Esophagus squamous epithelium (tissue), 5 donors: Measurements from ENCODE around the gene TIMM22. TPM values are rescaled to one million over a fixed set of nuclear protein-coding genes. Genes with fewer than 3 reads are reported as not detected.
"Not testable (repeated sequence)": the region's sequence is repeated elsewhere in the genome, so short reads cannot be mapped to it uniquely, and the experiment has no call there.

Source experiments
- DNase-seq: peaks from one replicate; lab custom pipeline; 2025; lab: John Stamatoyannopoulos, UW
- H3K27ac ChIP-seq, 4 donors: fragments of 200-600 bp; sonication (generic); one replicate each; pipeline ENCODE4 v1.5.1; 2016 to 2019; ENCODE audit warnings: mild to moderate bottlenecking in 1 of 4
- H3K27me3 ChIP-seq, 4 donors: fragments of 200-600 bp; sonication (generic); 1 replicate in 3 of 4; 2 replicates in 1 of 4; pipeline versions ENCODE4 v1.5.1 to v1.6.0; 2017 to 2021; ENCODE audit warnings: antibody characterized with exemption in 1 of 4
- H3K36me3 ChIP-seq, 3 donors: fragments of 200-600 bp; sonication (generic); one replicate each; pipeline ENCODE4 v1.5.1; 2016 to 2019
- H3K4me1 ChIP-seq, 3 donors: fragments of 200-600 bp; sonication (generic); one replicate each; pipeline ENCODE4 v1.5.1; 2017 to 2019
- H3K4me3 ChIP-seq, 4 donors: fragments of 200-600 bp; sonication (generic); 1 replicate in 3 of 4; 2 replicates in 1 of 4; pipeline ENCODE4 v1.5.1; 2016 to 2019; ENCODE audit warnings: mild to moderate bottlenecking in 2 of 4, moderate library complexity in 1 of 4
- H3K9me3 ChIP-seq, 3 donors: fragments of 200-600 bp; sonication (generic); one replicate each; pipeline ENCODE4 v1.5.1; 2016 to 2019
- POLR2A ChIP-seq, 4 donors: fragments of 450-650 bp; IDR thresholded peaks; one replicate each; pipeline ENCODE4 v1.6.1; 2017; ENCODE audit warnings: antibody characterized with exemption in 4 of 4, mild to moderate bottlenecking in 4 of 4, moderate library complexity in 3 of 4
- WGBS, 2 donors: methylation state at CpG; one replicate each; pipeline ENCODE4 v1.1.5; 2018; 5-methylcytosine and 5-hydroxymethylcytosine counted together
- intact Hi-C: fragments of 100-400 bp; cut with DNase I; formaldehyde crosslinking; loops from one replicate; pipeline ENCODE4 v1.15.0; 2022
- total RNA-seq, 4 donors: library from RNA; depleted of rRNA; stranded (reverse); fragments of >200 nt; gene quantifications; one replicate each; pipeline ENCODE4 v1.1.0, GENCODE V29; 2016
- TF ChIP-seq, protein P1 (sequence below), 6 experiments: fragments of 450-650 bp in 4 of 6; fragments of 200-600 bp in 2 of 6; sonication (generic) in 2 of 6; IDR thresholded peaks; one replicate each; pipeline ENCODE4 v1.5.1; 2016 to 2019; ENCODE audit warnings: antibody characterized with exemption in 6 of 6, mild to moderate bottlenecking in 4 of 6, moderate library complexity in 4 of 6
- donor health status: DM: yes; HTN: yes; CAD: no.

TIMM22 gene
- total RNA-seq = 10 to 100 TPM in 3 of 4 donors, 1 to 10 TPM in 1; 7.7 to 18.5 (median 11.8) TPM

DNA sequence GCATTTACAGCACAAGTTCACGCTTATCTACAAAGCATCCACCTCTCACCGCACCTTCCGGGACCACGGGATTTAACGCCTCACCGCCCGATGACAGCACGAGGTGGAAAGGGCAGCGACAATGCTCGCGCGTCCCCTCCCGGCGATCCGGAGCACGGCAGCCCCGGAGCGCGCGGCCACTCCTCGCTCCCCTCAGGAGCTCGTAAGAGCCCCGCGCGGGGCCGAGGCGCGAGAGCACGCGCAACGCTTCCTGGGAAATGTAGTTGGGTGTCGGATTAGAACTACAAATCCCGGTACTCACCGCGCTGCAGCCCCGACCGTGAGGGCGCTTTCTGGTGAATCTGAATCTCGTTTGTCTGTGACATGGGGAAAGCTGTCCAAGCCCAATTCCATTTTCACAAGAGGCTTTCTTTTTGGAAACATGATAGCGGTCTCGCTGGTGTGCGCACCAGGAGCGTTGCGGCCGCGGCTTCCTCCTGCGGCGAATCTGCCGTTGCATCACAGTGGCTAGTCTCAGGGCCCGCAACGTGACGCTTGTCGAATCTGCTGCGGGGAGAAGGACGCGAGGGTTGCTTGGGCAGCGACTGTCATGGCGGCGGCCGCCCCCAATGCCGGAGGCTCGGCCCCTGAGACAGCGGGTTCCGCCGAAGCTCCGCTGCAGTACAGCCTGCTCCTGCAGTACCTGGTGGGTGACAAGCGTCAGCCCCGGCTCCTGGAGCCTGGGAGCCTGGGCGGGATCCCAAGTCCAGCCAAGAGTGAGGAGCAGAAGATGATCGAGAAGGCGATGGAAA is at the start of gene TIMM22:
TSS of gene TIMM22 (plus strand) at position 576 of the 791 bp plus-strand sequence. CDS start at position 590, 14 bp downstream.
- peak; percentile 67 for DNase-seq
- peak within 1 kb of the TSS; percentile 87 to 94 (median 92) for H3K27ac ChIP-seq
- H3K4me1 ChIP-seq = peaks cover 16 to 51% (median 29%) of the 10 kb centered on the region in 3 donors
- TF ChIP-seq, protein P1, sequence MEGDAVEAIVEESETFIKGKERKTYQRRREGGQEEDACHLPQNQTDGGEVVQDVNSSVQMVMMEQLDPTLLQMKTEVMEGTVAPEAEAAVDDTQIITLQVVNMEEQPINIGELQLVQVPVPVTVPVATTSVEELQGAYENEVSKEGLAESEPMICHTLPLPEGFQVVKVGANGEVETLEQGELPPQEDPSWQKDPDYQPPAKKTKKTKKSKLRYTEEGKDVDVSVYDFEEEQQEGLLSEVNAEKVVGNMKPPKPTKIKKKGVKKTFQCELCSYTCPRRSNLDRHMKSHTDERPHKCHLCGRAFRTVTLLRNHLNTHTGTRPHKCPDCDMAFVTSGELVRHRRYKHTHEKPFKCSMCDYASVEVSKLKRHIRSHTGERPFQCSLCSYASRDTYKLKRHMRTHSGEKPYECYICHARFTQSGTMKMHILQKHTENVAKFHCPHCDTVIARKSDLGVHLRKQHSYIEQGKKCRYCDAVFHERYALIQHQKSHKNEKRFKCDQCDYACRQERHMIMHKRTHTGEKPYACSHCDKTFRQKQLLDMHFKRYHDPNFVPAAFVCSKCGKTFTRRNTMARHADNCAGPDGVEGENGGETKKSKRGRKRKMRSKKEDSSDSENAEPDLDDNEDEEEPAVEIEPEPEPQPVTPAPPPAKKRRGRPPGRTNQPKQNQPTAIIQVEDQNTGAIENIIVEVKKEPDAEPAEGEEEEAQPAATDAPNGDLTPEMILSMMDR (IDR thresholded peaks at IDR 0.05) = peak; percentile 87 to 99 (median 98)
- peak in 2 of 4 donors; percentile 67 to 79 for TF ChIP-seq POLR2A (IDR thresholded peaks at IDR 0.05)
- H3K4me3 ChIP-seq = peak within 1 kb of the TSS; percentile 66 to 98 (median 87)
- 0 to 2% methylated on average over 5 to 21 of the region's 71 CpGs for WGBS, 2 donors
- no peaks in the 10 kb centered on the region for H3K9me3 ChIP-seq
- peaks cover 8 to 26% (median 11%) of the 10 kb centered on the region in 3 donors for H3K36me3 ChIP-seq
- H3K27me3 ChIP-seq = no peaks in the 10 kb centered on the region
- intact Hi-C loops = no loop called here

DNA sequence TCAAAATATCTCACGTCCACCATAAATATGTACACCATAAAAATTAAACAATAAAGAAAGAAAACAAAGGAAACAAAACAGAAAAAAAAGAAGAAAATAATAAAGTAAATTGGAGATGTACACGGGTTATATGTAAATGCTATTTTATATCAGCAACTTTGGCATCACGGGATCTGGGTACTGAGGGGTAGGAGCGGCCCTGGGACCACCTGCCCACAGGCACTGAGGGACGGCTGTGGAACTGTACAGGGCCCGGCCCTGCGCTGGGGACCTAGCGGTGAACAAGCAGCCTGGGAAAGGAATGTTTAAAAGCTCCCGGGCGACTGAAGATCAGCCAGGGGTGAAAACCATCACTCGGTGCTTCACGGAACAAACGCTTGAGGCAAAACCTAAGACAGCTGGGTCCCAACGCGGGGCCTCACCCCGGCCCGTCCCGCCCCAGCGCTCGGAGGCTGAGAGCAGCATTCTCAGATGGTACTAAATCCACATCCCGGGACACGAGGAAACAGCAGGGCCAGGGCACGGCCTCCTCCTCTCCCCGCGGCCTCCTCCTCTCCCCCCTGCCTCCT is 48.6 kb upstream of the TIMM22 start:
- no peak overlapping the region for H3K4me3 ChIP-seq
- peak overlapping the region; percentile 9 to 67 (median 52) for H3K27ac ChIP-seq
- peaks cover 4 to 32% (median 4%) of the 10 kb centered on the region in 3 donors for H3K4me1 ChIP-seq
- H3K27me3 ChIP-seq = no peaks in the 10 kb centered on the region
- H3K9me3 ChIP-seq = no peaks in the 10 kb centered on the region
- TF ChIP-seq, protein P1 (IDR thresholded peaks at IDR 0.05) = no peak
- no peak for TF ChIP-seq POLR2A (IDR thresholded peaks at IDR 0.05)
- DNase-seq = no peak
- 55 to 69% methylated on average over 15 to 20 of the region's 25 CpGs for WGBS, 2 donors
- intact Hi-C loops = no loop called here
- peaks cover 0 to 15% (median 0%) of the 10 kb centered on the region in 3 donors for H3K36me3 ChIP-seq

DNA sequence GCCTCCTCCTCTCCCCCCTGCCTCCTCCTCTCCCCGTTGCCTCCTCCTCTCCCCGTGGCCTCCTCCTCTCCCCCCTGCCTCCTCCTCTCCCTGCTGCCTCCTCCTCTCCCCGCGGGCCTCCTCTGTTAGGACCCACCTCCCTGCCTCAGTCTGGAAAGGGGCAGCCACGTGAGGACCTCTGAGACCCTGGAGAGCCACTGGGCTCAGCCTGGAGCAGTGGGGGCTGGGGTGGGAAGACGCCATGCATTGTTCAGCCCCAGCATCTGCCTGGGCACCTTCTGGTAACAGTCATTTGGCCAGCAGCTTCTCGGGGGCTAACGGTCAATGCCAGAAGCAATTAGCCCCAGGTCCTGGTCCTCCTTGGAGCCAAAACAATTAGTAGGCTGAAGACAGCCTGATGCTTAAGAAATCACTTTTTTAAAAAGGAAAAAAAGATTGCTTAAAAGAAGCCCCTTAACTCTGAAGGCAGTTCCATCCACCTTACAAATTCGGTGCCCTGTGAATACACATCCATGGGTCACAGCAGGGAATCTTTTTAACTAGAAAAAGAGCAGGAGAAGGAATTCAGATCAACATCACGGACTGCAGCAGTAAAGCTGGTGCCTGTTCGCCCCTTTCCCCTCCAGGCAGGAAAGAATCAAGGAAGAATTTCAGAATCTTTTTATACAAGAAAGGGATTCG is 47.2 kb upstream of the TIMM22 start:
- peak overlapping the region in 3 of 4 donors; percentile 69 to 79 (median 74) for H3K27ac ChIP-seq

DNA sequence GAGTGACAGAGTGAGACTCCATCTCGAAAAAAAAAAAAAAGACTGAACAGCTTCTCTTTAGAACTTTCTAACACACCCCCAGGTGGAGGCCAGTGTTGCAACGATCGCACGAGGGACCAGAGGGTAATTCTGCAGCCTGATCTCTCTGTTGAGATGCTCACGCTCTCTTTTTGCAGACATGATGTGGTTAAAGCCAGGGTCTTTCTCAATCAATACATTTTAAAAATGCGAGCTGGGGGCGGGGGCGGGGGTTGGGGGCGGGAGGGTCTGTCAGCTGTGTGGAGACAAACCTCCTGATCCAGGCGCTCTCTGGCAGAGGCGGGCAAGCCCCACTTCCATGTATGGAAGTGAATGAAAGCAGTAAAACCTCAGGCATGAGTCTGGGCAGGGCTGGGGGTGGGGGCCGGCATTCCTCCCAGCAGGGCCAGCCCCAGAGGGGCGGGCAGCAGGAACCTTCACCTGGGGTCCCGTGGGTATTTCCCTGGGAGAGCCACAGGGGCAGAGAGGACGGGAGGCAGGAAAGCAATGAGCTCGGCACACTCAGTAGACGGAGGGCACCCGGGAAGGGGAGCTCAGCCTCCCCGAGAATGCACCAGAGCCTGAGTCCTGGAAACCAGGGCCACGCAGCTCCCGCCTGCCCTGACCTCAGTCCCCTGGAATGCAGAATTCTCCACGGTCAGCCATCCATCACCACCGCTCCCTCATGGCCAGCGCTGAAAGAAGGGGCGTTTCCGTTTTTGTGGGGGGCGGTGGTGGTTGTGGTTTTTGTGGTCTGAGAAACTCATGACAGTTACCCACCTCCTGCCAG is 45.4 kb upstream of the TIMM22 start:
- 17 to 41% methylated on average over 1 to 17 of the region's 27 CpGs for WGBS, 2 donors
- Histone ChIP-seq H3K27me3 (no peaks in the 10 kb centered on the region), H3K36me3 (peaks cover 0 to 6% (median 0%) of the 10 kb centered on the region in 3 donors), H3K9me3 (no peaks in the 10 kb centered on the region), H3K4me3 (peak overlapping the region in 1 of 4 donors; percentile 28), H3K4me1 (peaks cover 4 to 46% (median 7%) of the 10 kb centered on the region in 3 donors), H3K27ac (peak overlapping the region in 3 of 4 donors; percentile 66 to 79 (median 74))
- TF ChIP-seq, protein P1 (IDR thresholded peaks at IDR 0.05) = no peak
- no peak for TF ChIP-seq POLR2A (IDR thresholded peaks at IDR 0.05)
- no peak for DNase-seq
- intact Hi-C loops = no loop called here

More for the DNA sequence above, 47.2 kb upstream of the TIMM22 start:
- TF ChIP-seq POLR2A (IDR thresholded peaks at IDR 0.05) = no peak
- TF ChIP-seq, protein P1 (IDR thresholded peaks at IDR 0.05) = no peak
- WGBS, 2 donors = 58 to 62% methylated on average over 6 to 8 of the region's 12 CpGs
- H3K9me3 ChIP-seq = no peaks in the 10 kb centered on the region
- intact Hi-C loops = no loop called here
- H3K27me3 ChIP-seq = no peaks in the 10 kb centered on the region
- no peak for DNase-seq
- no peak overlapping the region for H3K4me3 ChIP-seq
- H3K36me3 ChIP-seq = peaks cover 0 to 15% (median 0%) of the 10 kb centered on the region in 3 donors
- H3K4me1 ChIP-seq = peaks cover 4 to 38% (median 6%) of the 10 kb centered on the region in 3 donors

DNA sequence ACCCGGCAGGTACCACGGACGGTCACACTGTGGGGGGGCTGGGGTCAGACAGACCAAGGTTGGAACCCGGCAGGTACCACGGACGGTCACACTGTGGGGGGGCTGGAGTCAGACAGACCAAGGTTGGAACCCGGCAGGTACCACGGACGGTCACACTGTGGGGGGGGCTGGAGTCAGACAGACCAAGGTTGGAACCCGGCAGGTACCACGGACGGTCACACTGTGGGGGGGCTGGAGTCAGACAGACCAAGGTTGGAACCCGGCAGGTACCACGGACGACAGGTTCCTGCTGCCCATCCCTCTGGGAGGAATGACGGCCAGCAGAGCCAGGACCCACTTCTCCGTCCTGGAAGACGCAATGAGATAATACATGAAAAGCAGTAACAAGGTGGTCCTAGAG is 44.3 kb upstream of the TIMM22 start:
- intact Hi-C loops, H3K4me3 ChIP-seq, H3K27me3 ChIP-seq, H3K27ac ChIP-seq, H3K9me3 ChIP-seq, DNase-seq, H3K36me3 ChIP-seq: not testable (repeated sequence)
- WGBS, 2 donors = 99% methylated on average over 7 of the region's 18 CpGs; no CpG with 5 or more reads in 1 of the 2 donors
- peaks cover 7 to 54% (median 10%) of the 10 kb centered on the region in 3 donors for H3K4me1 ChIP-seq
